Stimulated activated CD8-positive, alpha-beta memory T cell treated with anti-CD3 and anti-CD28 coated beads, Interleukin-4, amount 100 ng/mL, for 24 hours (primary cell): ENCODE data around the gene NEUROG1.

Experiments used
- DNase-seq: peaks from one replicate; pipeline ENCODE4 v3.0.0-alpha.2; 2020; ENCODE audit warnings: low read depth

The NEUROG1 gene, protein sequence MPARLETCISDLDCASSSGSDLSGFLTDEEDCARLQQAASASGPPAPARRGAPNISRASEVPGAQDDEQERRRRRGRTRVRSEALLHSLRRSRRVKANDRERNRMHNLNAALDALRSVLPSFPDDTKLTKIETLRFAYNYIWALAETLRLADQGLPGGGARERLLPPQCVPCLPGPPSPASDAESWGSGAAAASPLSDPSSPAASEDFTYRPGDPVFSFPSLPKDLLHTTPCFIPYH

DNA sequence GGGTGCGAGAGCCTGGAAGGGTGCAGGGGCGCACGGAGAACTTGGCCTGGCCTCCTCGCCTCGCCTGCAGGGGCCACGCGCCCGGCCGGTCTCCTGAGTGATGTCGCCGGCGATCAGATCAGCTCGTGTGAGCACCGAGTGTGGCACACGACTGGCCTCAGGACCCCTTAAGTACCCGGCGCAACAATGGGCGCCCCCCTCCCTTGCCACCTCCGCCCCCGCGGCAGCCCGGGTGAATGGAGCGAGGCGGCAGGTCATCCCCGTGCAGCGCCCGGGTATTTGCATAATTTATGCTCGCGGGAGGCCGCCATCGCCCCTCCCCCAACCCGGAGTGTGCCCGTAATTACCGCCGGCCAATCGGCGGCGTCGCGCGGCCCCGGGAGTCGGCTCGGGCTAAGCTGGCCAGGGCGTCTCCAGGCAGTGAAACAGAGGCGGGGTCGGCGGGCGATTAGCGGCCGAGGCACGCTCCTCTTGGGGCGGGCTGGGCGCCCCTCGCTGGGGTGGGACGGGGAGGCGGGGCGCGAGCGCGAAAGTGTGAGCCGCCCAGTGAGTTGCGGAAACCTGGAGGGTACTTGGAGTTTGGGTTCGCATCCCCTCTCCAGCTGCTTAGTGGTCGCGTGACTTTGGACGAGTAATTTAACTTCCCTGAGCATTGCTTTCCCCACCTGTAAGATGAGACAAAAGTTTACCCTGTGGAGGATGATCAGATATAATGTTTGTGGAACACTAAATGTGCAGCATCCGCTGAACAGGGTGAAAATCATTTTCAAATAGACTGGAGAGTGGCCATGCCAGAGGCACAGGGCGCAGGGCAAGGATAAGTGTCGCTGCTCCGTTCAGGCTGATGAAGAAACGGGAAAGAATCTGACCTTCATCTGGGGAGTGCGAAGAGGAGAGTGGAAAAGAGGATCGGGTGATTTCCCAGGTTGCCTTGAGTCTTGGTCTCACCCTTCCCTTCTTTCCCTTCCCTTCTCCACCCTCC, at the start of gene NEUROG1:
NEUROG1 (minus strand) TSS at position 145 of the 982 bp plus-strand sequence. CDS start 274 bp downstream, outside the sequence.
- no peak for DNase-seq

DNA sequence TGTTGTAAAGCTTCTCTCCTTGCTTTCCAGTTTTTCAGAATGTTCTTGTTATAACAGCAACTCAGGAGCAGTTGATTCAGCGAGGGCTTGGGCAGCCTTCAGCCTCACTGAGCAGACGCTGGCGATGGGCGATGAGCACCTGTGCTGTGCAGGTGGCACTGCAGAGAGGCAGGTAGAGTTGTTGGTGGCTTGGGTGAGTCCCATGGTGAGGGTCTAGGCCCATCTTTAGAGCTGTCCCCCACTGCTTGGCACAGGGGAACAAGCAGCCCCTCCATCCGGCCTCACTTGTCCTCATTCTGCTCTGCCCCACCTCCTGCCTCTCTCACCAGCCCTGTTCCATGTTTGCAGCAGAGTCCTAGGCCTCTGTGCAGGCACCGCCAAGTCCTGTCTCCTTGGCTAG, 49.2 kb upstream of the NEUROG1 start:
- no peak for DNase-seq

DNA sequence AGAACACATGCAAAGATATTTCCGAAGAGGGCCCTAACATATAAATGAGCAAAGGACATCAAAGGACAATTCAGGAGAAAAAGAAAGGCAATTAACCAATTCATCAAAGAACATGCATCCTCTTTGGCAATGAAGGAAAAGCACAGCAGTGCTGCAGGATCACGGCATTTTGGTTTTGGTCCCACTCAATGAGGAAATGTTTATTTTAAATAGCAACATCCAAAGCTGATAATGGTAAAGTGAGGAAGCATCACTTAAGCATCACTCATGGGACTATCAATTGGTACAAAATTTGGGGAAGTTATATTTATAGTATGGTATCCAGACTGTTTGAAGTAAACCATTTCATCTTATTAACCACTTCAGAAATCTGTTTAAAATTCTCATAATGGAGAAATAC, 48.5 kb upstream of the NEUROG1 start:
- no peak for DNase-seq

DNA sequence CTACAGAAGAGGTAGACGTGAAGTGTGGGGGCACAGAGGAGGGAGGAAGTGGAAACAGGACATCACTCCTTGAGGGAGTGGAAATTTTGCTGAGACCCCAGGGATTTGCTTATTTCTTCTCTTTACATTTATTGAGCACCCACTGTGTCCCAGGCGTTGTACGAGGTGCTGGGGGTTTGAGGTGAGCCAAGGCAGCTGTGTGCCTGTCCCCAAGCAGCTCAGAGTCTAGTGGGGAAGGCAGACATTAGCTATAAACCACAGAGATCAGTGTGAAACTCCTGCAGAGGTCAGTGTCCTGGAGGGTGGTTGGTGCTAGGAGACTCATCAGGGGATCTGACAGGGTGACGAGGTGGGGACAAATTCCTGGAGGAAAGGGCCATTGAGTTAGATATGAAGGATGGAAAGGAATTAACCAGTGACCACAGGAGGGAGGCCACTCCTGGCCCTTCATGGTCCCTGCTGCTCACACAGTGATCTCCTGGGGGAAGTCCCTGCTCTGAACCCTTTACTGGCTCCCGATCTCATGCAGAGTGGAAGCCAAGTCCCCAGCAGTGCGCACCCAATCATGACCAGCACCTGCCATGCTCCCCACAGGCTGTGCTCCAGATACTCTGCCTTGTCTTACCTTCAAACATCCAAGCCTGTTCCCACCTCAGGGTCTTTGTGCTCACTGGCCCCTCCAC, 46.5 kb upstream of the NEUROG1 start:
- DNase-seq = no peak

DNA sequence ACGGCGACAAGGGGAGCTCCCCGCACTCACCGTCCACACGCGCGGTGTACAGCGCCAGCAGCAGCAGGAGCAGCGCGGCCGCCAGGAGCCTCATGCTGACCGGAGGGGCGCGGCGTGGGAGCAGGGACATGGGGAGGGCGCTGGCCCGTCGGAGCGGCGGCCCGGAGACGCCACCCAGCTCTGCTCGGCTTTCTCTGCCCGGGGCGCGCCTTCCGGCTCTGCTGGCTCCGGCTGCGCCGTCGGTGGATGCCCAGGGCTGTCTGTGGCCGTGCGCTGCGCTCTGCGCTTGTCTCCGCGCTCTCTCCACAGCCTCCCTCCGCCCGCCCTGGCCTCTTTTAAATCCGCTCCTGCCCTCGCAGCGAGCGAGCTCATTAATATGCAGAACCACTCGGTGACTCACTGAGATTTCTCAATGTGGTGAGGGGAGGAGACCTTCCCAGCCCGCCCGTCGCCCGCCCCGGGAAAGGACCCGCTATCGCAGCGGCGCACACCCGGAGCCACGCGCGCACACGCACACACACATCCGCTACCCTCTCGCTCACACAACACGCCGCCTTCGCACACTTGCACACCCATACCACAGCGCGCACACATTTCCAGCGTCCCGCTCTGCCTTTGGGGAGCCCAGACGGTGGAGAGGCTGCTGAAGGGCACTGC, 43.0 kb upstream of the NEUROG1 start, which contains the start of gene CXCL14:
CXCL14 (minus strand) TSS at position 307 of the 657 bp plus-strand sequence; CDS start at position 94, 213 bp downstream.
- DNase-seq = no peak

DNA sequence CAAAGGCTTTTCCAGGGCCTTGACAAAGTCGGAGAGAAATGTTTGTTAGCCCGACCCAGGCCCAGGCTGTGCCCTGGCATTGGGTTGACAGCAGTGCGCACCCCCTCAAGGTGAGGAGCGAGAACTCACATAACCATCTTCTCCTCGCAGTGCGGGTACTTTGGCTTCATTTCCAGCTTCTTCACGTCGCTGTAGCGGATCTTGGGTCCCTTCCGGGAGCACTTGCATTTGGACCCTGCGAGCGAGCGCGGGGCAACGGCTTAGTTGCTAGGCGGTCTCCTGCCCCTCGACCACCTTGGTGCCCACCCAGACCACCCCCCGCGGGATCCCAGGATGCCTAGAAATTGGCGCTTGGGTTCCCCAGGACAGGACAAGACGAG, 42.5 kb upstream of the NEUROG1 start:
- DNase-seq = no peak

DNA sequence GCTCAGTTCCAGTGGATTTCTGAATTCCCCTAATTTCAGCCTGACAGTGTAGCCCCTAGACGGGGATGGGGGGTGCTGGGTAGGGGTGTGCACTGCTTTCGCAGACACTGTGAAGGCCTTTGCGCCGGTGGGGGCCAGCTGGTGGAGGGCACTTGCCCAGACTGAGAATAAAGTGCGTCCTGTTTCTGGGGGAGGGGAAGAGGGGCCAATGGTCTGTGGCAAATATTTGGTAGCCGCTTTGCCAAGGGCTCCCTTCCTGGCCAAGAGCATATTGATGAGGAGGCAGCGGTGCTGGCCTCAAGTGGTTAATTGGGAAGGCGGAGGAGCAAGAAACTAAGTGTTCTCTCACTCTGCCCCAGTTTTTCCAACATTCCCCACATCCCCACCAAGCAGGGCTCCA, 41.7 kb upstream of the NEUROG1 start:
- DNase-seq = no peak

DNA sequence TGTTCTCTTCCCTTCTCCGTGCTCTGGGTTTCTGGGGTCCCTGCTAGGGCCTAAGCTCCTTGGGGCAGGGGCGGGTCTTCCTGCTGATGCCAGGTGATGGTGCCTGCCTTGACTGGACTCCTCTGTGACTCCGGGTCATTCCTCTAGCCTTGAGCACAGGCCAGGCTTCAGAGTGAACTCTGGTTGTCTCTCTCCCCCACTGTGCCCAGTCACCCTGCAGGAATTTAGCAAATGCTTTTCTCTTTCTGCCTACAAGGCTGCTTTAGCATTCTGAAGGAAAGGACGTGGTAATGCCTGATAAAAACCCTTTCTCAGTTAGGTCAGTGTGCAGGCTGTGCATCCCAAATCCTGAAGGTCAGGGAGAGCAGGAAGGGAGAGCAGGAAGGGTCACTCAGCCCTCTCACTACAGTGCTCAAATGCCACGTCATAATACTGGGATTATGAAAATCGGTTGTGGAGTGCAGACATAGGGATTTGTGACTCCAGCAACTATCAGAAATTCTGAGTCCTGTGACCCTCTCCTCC, 40.4 kb upstream of the NEUROG1 start:
- DNase-seq = no peak

DNA sequence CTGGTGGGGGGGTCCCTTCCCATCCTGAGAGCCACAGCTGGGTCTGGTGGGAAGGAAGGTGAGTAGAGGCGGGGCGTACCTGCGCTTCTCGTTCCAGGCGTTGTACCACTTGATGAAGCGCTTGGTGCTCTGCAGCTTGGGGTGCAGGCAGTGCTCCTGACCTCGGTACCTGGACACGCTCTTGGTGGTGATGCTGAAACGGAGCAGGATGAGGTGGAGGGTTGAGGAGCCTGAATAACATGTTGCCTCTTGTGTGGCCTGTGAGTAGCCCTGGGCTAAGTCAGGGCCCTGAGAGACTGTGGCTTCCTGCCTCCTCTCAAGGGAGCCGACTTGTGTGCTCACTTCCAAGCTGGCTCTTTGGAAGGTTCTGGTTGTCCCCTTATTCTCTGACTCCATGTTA, 38.7 kb upstream of the NEUROG1 start:
- DNase-seq = no peak

DNA sequence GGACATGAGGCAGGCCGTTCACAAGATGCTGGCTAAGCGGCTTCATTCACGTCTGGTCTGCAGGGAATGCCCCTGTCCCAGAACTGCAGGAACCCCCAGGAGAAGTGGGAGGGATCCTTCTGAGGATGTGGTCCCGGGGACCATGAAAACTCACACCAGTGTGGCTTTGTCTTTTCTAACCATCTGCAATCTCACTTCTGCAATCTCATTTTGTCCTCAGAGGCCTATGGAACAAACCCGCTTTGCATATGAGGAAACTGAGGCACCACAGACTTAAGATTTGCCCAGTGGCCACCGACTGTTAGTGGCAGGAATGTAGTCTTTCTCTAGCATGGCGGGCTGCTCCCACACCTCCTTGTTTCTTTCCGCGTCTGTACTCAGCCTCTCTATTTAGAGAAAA, 36.1 kb upstream of the NEUROG1 start:
- DNase-seq = no peak

DNA sequence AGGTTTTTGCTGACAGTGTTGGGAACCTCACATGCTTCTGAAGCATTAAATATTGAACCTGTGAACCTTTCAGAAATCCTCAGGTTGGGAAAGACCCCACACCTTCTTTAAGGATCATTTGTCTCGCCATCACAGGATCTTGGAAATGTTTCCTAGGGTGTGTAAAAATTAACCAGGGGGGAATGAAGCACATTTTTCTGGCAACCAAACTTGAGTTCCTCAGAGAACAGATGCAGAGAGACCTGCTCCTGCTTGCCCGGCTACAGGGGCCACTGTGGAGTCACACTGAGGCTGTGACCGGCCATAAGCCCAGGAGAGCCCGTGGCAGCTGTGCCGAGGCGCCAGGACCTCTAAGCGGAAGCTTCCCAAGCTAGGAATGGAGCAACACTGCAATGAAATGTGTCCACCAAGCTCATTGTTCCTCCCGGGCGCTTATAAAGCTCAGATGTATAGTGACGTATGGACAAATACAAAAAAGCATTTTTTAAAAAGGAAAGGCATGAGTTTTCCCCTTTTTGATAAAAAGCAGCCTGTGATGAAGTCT, 35.4 kb upstream of the NEUROG1 start:
- DNase-seq = no peak

DNA sequence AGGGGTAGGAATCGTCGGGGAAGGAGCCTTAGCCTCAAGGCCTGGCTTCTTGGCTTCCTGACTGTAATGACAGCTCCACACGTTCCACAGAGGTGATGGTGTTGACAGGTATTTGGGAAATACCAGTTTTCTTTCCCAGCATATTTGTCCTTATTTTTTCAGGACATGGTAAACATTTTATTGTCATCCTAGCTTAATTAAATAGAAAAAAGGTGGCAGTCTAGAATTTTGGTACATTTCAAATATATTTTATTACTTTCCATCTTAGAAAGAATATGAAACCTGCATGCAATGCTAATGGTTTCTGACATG, 34.6 kb upstream of the NEUROG1 start:
- DNase-seq = no peak

DNA sequence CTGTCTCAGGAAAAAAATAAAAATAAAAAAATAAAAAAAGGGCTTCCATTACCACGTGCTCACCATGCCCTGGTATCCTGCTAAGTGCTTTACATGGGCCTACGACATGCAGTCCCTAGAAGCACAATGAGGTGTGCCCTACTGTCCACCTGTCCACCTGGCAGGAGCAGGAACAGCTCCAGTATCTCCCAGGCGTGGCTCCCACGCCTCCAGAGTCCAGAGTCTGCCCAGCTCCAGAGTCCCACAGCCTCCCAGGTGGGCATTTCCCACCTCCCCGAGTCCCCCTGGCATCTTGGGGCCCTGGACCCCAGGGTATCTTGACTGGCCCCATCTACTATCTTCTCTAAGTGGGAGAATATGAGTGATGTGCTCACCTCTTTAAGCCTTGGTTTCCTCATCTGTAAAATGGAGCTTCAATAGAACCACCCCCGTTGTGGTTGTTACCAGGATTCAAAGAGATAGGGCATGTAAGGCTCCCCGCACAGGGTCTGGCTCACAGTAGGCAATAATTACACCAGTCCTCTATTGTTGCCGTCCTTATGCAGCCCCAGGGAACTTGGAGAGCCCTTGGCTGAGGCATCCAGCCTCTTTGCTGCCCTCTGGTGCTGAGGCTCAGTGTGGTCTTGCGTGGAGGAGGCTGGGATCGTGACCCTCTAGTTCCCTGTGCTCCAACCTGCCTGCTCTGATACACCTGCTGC, 34.1 kb upstream of the NEUROG1 start:
- DNase-seq = no peak

DNA sequence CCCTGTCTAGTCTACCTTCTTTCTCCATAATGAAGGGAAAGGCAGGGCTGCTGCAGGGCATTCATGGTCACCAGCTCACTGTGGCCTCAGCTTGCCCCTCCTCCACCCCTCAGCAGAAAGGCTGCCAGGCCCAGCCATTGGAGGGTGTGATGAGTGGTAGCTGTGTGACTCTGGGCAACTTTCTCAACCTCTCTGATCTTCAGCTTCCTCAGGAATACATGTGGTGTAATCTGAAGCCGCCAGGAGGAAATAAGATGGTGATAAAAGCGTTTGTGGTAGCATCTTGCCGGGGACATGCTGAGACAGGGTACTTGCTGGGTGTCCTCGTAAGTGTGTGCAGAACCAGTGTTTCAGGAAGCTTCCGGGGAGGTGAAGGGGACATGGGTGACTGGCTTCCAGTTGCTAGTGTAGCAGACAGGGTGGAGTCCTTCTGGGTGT, 33.2 kb upstream of the NEUROG1 start:
- DNase-seq = no peak

DNA sequence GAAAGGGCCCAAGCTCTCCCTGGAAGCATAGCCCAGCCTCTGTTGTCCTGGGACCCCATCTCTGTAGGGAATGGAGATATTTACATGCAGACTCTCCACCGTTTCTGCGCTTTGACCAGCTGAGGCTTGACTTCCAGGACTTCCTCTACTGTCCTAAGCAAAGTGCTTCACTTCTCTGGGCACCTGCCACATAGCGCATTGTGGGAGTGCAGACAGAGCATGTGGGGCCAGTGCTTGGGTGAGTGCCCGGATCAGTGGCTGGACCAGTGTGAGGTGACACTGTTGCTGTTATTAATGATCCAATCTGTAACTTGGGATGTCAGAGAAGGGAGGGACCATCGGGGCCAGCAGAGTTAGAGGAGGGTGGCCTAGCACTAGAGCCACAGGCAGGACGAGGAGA, 32.5 kb upstream of the NEUROG1 start:
- DNase-seq = no peak

DNA sequence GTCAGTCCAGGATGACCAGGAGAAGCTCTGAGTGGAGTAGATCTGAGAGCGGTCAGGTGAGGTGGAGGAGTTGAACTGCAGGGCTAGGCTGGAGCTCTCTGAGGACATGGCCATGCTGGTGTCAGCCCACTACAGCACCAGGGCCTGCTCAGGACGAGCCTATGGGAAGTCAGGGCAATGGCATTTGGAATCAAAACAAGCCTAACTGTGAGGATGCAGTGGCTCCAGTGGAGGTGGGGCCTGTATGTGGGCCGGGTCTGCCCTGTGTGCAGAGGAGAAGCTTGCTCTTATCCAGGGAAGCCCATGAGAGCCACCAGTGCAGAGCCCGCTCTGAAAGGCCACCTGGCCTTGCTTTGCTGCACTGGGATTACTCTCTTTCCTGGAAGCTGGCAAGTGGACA, 31.9 kb upstream of the NEUROG1 start:
- no peak for DNase-seq

DNA sequence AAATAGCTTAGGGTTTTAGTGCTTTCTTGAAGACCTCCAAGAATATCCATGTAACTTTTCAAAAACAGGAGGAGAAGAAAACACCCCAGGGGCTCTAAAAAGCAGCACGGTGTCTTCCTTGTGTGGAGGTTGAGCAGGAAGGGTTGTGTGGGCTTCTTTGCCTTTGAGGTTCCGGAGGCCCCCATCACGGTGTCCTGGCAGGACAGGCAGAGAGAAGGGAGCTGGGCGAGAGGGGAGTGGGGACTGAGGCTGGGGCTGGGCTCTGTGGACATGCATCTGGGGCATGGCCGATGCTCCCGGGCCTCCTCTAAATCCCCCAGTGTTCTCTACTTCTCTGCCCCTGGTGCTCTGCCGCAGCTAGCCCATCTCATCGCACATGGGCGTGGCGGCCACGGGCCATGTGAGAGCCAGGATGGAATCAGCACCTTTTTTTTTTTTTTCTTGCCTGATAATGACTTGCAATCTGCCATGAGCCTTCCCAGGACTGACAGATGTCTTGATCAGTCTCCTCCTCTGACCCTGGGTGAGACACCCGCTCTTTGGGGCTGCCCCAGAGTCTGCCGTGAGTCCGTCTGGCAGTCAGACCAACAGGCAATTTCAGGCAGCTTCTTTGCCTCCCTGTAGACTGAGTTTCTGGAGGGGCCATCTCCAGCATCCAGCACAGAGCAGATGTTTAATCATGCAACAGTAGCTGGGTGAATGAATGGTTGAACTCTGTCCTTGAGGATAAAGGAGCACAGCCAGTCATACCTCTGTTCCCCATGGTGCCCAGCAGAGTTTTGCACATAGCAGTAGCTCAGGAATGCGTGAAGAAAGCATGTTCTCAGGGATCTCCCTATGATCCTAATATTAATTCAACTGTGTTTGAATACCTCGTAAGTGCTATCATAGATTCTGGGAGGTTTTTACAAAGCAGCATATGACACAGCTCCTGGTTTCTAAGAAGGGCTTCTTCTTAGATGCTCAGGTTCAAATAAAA, 30.9 kb upstream of the NEUROG1 start:
- no peak for DNase-seq

DNA sequence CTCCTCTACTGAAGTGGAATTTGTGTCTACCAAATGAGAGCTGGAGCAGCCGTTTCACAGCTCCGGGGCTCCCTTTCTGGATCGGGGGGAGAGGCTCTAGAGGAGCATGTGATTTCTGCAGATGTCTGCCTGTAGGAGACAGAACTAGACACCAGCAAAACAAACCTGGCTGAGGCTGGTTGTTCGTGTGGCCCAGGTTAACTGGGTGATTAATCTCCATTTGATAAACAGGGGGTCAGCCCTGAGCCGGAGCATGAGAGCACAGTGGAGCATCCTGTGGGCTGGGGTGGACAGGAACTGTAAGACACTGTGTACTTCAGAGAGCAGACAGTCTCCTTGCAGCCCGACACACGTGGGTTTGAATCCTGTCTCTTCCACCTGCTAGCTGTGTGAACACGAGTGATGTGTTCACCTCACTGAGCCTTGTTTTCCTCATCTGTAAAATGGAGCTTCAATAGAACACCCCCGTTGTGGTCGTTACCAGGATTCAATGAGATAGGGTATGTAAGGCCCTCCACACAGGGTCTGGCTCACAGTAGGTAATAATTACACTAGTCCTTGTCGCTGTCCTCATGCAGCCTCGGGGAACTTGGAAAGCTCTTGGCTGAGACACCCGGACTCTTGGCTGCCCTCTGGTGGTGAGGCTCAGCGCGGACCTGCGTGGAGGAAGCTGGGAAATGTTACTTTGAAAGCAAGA, 30.1 kb upstream of the NEUROG1 start:
- peak; percentile 56 for DNase-seq

DNA sequence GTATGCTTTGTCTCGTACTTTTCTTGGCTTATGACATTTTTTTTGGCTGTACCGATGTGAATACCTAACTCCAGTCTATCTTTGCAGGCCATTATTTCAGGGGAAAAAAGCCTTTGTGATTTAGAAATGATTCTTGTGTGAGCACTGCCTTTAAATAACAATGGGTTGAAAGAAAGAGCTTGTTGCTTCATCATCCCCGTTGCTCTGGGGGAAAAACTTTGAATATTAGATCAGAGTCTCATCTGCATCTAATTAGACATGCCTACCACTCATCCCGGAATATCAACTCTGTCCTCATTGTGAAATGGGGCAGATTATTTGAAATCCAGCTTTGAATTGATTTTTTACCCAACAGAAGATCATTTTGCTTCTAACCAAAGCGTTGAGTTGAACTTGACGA, 29.5 kb upstream of the NEUROG1 start:
- DNase-seq = no peak
